ENCODE data around the gene TRPM2.

TRPM2 gene

DNA sequence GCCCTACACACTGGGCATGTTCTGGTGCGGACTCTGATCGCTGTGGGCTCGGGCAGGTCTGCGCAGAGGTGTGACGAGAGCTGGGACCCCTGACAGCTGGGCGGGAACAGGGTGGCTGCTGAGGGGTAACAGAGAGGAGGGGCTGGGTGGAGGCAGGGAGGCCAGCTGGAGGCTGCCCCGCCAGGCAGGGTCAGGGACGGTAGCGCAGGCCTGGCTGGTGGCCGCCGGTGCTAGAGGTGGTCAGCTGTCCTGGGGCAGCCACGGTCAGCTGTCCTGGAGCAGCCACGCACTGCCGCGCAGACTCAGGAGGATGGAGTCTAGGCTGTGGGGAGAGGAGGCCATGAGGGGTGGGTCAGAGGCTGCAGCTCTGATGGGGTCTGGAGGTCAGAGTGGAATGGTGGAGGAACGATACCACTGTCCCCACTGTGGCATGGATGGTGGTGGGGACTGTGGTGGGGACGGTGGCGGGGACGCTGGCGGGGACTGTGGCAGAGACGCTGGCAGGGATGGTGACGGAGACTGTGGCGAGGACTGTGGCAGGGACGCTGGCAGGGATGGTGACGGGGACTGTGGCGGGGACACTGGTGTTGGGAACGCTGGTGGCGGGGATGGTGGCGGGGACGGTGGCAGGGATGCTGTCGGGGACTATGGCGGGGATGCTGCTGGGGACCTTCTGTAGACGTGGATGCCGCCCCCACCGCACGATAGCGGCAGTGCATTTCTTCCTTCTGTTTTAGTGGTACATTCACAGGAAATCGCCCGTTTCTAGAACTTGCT, 80.6 kb downstream of the TRPM2 start:
- no peak for DNase-seq

DNA sequence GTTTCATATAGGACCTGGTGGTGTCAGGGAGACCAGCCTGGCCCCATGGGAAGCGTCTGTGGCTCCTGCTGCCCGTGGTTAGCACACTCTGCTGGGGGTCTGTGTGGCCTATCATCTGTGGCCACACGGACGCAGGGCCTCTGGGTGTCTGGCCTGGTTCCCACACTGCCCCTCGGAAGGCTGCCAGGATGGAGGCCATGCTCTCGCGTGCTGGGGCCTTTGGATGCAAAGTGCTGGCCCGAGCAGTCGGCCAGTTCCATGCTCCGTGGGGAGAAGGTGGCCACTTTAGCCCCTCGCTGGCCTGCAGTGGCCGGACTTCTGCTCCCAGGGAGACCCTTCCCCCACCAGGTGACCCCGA, 81.1 kb downstream of the TRPM2 start:
- DNase-seq: no peak

DNA sequence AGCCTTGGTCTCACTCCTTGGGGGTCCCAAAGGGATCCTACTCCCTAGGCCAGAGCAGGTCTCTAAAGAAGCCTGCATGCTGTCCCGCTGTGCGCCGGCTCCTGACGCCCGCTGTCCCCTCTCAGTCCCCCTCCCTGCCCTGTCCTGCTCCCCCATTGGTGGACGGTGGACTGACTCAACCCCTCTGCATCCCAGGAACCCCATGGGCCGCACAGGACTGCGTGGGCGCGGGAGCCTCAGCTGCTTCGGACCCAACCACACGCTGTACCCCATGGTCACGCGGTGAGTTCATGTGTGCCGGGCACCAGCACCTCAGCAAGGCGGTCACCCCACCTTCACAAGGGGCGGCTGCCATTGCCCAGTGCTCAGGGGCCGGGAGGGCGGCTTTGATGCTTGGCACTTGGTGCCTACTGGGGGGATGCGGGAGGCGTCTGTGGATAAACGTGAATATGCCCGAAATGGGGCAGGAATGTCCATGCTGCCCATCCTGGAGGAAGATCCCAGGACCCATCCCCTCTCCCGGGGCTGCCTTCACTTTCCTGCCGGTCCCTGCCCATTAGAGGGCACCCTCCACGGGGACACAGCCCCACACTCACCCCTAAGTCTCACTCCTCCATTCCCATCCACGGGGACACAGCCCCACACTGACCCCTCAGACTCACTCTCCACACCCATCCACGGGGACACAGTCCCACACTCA, 81.7 kb downstream of the TRPM2 start:
- DNase-seq: no peak

DNA sequence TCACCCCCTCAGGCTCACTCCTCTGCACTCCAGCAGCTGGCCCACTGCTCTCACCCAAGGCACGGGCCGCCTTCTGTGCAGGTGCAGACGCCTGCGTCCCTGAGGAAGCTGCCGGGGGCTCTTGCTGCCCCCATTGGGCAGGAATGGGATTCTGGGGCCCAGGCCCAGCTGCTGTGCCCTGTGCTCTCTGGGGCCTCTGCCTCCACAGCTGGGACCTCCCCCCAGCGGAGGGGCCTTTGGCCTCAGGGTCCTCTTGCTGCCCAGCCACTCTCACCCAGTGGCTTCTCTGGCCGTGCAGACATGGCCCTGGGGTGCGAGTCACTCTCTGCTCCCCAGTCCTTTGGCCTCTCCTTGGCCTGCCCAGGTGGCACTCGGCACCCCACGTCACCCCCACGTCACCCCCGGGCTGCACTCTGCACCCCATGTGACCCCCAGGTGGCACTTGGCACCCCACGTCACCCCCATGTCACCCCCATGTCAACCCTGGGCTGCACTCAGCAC, 82.7 kb downstream of the TRPM2 start:
- no peak for DNase-seq

DNA sequence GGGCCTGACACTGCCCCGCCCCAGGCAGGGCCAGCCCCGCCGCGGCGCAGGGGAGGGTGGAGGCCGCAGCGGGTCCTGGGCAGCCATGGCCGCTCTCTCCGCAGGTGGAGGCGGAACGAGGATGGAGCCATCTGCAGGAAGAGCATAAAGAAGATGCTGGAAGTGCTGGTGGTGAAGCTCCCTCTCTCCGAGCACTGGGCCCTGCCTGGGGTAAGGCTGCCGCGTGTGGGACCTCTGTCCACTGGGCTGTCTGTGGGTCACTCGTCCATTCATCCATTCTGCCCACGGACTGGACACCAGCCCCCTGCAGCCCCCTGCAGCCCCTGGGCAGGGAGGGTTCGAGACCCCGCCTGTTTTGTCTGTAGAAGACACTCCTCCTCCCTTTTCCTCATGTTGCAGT, 83.5 kb downstream of the TRPM2 start:
- no peak for DNase-seq

DNA sequence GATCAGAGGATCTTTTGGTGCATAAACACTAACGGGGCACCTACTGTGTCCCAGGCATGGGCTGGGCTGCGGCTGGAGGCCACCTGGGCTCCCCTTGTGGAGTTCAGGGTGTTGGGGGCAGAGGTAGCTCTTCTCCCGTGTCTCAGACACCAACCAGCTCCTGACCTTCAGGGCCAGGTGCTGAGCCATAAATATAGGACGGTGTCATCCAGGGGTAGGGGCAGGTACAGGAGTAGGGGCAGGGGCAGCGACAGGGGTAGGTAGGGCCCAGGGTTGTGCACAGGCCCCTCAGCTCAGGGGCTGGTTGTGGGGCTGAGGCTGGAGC, 83.9 kb downstream of the TRPM2 start:
- DNase-seq: no peak

DNA sequence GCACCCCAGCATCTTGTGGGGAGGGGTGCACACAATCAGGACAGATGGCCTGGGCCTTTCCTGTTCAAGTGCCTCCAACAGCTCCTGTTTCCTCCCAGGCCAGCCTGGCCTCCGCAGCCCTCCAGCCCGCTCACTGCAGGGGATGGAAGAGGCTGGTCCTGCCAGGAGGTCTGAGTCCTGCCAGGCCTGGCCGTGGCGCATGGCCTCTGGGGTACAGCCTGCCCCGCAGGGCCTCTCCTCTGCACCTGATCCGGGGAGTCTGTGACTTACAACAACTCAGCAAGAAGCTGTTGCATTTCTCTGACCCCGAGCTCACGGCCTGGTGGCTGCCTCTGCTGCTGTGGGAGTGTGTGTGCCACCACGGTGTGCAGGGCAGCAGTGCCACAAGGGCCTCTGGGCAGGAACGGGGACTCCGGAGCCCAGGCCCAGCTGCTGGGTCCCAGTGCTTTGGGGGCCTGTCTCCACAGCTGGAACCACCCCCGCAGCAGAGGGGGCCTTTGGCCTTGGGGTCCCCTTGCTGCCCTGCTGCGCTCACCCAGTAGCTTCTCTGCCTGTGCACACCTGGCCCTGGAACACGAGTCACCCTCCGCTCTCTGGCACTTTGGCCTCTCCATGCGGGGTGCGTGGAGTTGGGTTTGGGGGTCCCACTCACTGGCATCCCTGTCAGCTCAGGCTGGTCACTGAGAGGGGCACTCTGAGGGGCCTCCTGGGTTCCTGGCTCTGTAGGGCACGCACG, 84.4 kb downstream of the TRPM2 start:
- no peak for DNase-seq

DNA sequence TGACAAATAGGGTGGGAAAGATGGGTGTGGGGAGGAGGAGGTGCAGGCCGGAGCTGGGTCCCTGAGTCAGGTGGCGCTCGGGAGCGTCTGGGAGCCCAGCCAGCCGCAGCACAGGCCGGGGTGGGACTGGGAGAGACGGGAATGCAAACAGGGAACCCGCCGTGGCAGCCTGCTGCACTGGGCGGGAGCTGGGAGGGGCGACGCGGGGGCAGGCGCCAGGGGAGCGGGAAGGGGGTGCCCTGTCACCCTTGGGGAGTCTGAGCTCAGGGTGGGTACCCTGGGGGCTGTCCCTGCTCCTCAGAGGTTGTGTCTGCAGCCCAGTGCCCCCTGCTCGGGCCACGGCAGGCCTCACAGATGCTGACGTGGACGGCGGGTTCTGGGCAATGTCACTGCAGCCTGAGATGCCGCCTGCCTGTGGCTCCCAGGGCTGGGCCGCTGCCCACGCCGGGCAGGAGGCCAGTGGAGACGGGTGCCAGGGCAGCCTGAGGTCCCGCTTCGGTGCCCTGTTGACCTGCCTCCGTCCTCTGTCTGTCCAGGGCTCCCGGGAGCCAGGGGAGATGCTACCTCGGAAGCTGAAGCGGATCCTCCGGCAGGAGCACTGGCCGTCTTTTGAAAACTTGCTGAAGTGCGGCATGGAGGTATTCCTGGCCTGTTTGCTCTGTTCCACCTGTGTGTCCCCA, 85.2 kb downstream of the TRPM2 start:
- no peak for DNase-seq

DNA sequence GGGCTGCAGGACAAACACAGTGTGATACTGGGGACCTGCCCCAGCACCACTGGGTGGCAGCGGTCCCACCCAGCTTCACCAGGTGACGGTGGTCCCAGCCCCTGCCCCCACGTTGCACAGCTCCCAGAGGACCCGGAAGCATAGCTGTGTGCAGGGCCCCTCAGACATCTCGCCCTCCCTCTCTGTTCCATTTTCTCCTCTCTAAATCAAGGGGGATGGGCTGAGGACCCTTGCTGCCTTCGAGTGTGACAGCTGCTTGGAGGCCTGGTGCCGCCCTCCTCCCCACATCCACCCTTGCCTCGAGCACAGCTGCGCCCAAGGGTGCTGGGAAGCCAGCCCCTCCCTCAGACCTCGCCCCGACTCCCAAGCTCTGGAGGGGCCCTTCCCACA, 85.8 kb downstream of the TRPM2 start:
- DNase-seq: no peak

DNA sequence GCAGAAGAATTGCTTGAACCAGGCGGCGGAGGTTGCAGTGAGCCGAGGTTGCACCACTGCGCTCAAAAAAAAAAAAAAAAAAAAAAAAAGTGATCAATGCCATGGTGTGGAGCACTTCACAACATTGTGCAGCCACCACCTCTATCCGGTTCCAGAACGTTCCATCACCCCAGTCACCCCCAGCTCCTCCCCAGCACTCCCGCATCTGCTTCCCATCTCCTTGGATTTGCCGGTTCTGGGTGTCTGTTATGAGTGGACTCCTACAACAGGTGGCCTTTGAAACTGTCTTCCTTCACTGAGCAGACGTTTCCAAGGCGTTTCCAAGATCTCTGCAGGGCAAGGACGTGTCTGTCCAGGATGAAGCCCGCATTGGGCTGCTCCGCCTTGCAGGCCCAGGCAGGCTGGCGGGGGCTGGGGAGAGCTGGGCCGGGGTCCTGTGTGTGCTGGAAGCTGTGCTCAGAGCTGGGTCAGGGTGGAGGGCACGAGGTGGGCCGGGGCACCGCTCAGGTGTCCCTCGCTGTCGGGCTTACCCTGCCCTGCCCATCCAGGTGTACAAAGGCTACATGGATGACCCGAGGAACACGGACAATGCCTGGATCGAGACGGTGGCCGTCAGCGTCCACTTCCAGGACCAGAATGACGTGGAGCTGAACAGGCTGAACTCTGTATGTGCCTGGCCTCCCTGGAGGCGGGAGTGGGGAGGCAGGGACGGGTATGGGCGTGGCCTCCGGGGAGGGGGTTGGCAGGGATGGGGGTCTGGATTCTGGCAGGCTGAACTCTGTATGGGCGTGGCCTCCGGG, 87.0 kb downstream of the TRPM2 start:
- DNase-seq: no peak

DNA sequence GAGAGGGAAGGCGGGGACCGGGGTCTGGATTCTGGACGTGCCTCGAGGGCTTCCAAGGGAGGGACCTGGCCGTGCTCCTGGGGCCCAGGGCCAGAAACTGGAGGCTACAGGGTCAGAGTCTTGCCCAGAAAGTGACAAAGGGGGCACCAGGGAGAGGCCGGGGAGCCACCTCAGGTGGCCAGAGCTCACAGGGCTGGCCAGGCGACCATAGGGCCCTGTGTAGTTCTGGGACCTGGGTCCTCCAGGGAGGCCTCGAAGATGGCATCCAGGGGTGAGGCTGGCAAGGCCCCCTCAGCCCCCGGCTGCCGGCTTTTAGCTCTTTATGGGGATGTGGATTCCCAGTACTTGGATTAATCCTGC, 87.6 kb downstream of the TRPM2 start:
- no peak for DNase-seq

DNA sequence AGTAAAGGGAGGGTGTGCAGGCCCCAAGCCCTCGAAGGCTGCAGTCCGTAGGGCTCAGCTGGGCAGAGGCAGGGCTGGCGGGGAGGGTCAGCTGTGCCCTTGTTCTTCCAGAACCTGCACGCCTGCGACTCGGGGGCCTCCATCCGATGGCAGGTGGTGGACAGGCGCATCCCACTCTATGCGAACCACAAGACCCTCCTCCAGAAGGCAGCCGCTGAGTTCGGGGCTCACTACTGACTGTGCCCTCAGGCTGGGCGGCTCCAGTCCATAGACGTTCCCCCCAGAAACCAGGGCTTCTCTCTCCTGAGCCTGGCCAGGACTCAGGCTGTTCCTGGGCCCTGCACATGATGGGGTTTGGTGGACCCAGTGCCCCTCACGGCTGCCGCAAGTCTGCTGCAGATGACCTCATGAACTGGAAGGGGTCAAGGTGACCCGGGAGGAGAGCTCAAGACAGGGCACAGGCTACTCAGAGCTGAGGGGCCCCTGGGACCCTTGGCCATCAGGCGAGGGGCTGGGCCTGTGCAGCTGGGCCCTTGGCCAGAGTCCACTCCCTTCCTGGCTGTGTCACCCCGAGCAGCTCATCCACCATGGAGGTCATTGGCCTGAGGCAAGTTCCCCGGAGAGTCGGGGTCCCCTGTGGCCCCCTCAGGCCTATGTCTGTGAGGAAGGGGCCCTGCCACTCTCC, 88.3 kb downstream of the TRPM2 start:
- no peak for DNase-seq

DNA sequence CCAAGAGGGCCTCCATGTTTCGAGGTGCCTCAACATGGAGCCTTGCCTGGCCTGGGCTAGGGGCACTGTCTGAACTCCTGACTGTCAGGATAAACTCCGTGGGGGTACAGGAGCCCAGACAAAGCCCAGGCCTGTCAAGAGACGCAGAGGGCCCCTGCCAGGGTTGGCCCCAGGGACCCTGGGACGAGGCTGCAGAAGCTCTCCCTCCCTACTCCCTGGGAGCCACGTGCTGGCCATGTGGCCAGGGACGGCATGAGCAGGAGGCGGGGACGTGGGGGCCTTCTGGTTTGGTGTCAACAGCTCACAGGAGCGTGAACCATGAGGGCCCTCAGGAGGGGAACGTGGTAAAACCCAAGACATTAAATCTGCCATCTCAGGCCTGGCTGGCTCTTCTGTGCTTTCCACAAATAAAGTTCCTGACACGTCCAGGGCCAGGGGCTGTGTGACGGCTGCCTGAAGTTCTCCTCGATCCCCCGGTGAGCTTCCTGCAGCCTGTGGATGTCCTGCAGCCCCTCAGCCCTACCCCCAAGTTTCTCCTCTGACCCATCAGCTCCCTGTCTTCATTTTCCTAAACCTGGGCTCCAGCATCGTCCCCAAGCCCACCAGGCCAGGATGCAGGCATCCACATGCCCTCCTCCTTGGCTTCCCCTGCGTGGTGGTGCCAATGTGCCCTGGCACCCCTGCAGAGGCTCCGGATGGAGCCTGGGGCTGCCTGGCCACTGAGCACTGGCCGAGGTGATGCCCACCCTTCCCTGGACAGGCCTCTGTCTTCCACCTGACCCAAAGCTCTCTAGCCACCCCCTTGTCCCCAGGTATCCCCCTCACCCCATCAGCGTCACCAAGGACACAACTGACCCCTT, 89.1 kb downstream of the TRPM2 start:
- DNase-seq: no peak

DNA sequence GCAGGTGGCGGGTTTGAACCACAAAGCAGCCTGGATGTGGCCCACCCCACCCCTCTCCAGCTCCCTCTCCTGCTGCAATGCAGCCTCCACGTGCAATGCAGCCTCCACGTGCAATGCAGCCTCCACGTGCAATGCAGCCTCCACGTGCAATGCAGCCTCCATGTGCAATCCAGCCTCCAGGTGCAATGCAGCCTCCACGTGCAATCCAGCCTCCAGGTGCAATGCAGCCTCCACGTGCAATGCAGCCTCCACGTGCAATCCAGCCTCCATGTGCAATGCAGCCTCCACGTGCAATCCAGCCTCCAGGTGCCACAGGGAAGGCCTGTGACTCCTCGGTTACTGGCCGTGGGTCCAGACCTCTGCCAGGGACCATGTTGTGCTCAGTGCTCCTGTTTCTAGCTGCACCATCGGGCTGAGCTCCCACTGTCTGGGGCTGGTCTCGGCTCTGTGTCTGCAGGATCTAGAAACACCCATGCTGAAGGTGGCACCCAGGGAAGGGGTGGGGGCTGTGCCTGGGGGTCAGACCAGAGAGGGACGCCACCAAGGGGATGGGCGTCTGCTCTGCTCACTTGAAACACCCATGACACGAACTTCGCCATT, 90.0 kb downstream of the TRPM2 start:
- DNase-seq: no peak

DNA sequence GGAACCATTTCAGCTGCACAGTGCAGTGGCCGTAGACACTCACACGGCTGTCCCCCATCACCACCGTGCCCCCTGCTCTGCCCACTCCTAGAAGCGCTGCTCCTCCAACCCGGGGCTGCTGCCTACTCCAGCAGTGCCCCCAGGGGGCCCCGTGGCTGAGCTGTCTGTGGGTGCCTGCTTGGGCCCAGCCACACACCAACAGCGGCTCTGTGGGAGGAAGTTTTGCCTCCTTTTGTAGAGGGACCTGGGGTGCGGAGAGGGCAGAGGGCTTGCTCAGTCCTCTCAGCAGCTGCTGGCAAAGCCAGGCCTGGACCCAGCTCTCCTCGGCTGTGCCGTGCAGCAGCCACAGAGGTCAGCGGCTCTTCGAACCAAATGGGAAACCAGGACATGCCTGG, 90.5 kb downstream of the TRPM2 start:
- no peak for DNase-seq

DNA sequence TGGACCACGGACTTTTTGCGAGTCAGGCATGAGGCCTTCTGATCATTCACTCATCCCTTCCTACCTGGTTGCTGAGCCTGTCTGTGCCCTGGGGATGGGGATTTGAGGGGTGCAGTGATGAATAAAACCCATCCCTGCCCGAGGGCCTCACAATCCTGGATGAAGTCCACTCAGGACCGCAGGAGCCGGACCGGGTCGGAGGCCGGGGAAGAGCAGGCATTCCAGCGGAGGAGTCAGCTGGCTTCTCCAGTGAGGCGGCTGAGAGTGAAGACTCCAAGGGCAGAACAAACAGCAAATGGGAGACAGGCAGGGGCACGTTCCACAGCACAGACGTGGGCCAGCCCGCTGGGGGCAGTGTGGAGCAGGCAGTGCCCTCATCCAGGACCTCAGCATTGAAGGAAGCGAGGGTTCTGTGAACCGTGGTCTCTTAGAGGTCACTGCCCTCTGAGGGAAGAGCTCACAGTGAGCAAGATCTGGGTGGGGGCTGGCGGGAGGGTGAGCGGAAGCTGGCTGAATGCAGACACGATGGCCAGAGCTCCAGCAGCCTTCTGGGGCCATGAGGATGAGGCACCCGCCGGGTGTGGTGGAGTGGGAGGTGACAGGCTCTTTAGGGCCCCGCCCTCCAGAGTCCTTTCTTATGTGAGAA, 91.0 kb downstream of the TRPM2 start:
- no peak for DNase-seq

DNA sequence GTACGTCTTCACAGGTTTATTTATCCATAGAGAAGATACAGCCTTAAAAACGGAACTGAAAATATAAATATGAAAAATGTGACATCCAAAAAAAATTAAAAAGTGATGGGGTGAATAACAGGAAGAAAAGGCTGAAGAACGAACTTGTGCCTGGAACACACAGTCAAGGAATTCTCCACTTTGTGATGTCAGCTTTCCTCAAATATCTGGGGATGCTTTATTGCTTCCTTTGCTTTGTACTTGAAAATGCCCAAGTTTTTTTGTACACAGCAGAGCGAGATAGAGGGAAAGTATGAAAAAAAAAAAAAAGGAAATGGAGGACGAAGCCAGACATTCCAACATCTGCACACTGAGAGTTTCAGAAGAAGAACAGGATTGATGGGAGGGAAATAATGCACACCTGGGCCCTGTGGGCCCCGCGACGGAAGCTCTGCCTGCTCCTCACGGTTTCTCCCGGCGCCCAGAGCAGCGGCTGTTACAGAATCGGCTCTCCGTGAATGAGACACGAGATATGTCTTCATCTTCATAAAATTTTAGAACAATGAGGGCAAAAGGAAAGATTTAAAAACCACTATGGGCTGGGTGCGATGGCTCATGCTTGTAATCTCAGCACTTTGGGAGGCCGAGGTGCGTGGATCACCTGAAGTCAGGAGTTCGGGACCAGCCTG, 91.9 kb downstream of the TRPM2 start:
- DNase-seq: no peak

DNA sequence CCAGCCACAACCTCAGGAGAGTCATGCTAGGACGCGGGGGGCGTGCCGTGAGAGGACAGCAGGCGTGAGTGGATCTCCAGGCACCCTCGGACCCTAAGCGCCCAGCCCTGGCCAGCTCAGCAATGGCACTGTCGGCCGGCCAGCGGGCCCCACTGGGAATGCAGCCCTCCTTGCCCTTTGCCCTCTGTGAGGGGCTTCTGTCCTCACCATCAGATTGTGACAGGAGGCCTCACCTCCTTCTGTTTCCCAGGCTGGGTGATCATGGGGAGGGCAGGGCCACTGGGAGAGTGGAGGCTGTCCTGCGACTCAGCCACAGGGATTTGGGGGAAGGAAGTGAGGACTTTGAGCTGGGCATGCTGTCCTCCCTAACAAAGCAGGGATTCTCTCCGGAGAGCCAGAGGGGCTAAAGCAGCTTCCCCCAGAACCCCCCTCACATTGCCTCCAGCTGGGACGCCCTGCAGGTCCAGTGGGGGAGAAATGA, 95.3 kb downstream of the TRPM2 start:
- DNase-seq: no peak
